Activated CD4-positive, alpha-beta T cell treated with anti-CD3 and anti-CD28 coated beads, Interleukin-2, Interleukin-6, amounts not matched to agents 100 ng/mL and 50 ng/mL, durations not matched to agents 16 hours and 8 hours (primary cell): ENCODE data around the gene MMP14.
"Not testable (repeated sequence)": the region's sequence is repeated elsewhere in the genome, so short reads cannot be mapped to it uniquely, and the experiment has no call there.

Experiments
- DNase-seq: peaks from one replicate; pipeline ENCODE4 v3.0.0-alpha.2; 2020

Gene MMP14

GRCh38 chr14:22814941-22815713 is 21.3 kb upstream of the MMP14 start, which contains the start of gene SLC7A7:
Gene SLC7A7 (minus strand): TSS chr14:22815435. CDS start chr14:22813398, 2,037 bp downstream.
- DNase-seq: no peak

DNA sequence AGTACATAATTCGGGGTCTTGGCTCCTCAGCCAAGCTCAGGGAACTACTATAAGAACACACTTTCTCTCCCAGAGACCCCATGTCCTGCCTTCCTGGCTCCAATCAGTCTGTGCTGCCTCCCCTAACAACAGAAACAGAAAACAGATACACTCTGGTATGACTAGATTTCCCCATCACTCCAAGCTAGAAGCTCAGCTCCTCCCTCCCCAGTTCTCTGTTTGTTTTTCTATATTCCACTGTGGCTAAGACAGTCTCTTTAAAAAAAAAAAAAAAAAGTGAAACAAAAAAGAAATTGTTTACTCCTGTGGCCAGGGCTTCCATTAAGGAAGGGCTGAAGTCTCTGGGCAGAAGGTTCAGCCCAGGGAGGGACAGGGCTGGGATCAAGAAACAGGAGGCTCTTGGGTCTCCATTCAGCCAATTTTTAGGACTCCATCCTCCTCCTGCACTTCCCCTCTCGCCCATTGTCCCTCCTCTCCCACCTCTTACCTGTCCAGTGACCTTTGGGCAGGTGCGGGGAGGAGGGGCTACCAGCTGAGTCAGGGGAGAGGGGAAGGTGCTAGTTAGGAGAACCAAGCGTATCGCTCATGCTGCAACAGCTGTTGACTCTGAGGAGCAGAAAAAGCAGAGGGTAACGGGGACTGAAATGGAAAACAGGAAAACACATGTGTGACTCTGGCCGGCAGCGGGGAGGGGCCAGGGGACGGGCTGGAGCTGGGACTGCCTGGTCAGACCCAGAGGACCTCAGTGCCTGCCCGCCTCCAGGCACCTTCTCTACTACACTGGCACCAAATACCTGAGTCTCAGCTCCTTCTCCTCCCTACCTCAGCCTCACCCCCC is 17.0 kb upstream of the MMP14 start:
- DNase-seq: peak; percentile 16

DNA sequence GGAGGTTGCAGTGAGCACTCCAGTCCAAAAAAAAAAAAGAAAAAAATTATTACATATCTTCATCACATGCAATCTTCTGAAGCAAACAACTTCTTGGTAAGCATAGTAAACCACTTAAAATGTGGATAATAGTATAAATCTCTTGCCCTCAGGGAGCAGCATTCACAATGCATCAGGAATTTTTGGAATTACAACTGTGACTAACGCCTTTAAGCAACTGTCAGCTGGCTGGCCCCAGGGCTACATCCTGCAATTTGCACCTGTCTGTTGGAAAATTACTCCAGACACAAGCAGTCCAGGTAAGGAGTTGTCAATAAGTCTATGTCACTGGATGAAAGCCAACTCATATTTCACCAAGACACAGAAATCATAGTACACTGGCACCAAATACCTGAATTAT is 15.7 kb upstream of the MMP14 start:
- no peak for DNase-seq

GRCh38 chr14:22821193-22822015 is 15.0 kb upstream of the MMP14 start:
- no peak for DNase-seq

GRCh38 chr14:22822016-22822570 is 14.3 kb upstream of the MMP14 start:
- DNase-seq: no peak

DNA sequence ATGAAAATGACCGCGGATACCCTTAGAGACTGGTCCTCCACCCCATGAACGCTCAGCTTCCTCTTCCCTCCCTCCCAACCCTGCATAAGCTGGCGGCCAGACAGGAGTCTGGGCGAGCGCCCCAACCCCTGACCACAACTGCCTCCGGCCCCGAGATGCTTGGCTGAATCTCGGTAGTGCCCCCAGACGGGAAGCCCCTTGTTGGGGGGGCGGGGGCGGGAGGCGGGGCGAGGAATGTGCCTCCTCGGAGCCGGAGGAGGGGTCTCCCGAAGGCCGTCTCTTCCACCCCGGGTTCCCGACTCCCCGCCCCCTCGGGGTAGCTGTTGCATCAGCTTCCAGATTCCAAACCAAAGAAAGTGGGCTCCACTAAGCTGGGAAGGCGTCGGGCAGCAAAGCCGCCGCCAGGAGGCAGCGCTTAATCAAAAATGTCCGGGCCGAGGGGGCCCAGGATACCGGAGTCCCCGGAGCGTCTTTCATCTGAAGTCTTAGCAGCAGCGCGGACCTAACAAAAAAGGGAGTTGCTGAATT is 13.8 kb upstream of the MMP14 start:
- DNase-seq: peak; percentile 74

- no peak for DNase-seq
Observed at GRCh38 chr14:22824711-22825359, 11.6 kb upstream of the MMP14 start.

- DNase-seq: not testable (repeated sequence)
Observed at GRCh38 chr14:22829076-22829660, 7.2 kb upstream of the MMP14 start.

GRCh38 chr14:22829661-22830442 is 6.5 kb upstream of the MMP14 start, which contains the start of gene MRPL52:
Gene MRPL52 (plus strand): TSS chr14:22829887. CDS start chr14:22829913, 26 bp downstream.
- peak; percentile 95 for DNase-seq

DNA sequence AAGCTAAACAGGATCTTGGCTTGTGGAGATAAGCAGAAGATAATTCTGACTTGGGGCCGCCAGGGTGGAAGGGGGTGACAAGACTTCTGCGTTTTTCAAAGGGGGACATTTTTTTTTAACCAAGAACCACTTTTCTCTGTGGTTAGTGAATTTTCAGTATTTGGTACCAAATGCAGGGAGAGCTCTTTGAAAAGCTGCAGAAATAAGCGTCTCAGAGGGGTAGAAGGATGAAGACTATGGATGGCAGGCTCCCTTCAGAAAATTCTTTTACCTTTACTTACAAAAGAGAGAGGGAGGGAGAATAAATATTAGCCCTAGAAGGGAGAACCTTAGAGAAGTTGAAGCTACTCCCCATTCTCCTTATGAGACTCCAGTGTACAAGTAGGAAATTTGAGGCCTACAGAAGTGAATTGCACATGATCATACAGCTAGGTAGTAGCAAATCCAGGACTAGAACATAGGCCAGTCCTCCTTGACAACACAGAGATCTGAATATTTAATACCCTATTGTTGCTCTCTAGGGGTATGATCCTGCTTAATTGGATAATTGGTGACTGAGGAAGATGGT is 5.9 kb upstream of the MMP14 start:
- DNase-seq: no peak

- no peak for DNase-seq
Observed at GRCh38 chr14:22835505-22835904, 880 bp upstream of the MMP14 start.

DNA sequence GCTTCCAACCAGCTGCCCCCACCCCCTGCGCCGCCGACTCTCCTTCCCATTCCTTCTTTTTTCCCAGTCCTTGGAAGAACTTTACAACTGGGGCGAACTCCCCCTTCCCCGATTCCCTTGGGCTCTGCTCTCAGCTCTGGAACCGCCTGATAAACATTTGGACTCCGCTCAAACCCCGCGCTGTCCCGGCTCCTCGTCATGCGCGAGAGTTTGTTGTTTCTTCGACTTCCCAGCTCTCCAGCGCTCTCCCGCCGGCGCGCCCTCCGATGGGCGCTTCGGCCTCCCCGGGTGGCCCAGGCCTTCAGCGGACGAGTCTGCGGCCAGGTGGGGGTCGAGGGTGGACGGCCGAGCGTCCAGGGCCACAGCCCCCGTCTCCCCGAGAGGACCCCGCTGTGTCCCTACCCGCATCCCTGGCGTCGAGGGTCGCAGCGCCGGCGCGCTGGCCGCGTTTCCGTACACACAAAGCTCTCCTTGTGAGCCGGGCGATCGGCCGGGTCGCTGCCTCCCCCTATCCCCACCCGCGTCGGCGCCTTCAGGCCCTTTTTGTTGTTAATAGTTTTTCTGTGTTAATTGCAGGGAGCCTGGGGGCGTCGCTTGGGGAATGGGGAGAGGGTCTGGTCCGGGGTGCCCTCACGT is 847 bp downstream of the MMP14 start:
- DNase-seq: no peak

- no peak for DNase-seq
Observed at GRCh38 chr14:22837750-22838538, 1.6 kb downstream of the MMP14 start.

- DNase-seq: no peak
Observed at GRCh38 chr14:22838631-22839041, 2.3 kb downstream of the MMP14 start.

GRCh38 chr14:22839159-22839779 is 2.9 kb downstream of the MMP14 start:
- DNase-seq: no peak

DNA sequence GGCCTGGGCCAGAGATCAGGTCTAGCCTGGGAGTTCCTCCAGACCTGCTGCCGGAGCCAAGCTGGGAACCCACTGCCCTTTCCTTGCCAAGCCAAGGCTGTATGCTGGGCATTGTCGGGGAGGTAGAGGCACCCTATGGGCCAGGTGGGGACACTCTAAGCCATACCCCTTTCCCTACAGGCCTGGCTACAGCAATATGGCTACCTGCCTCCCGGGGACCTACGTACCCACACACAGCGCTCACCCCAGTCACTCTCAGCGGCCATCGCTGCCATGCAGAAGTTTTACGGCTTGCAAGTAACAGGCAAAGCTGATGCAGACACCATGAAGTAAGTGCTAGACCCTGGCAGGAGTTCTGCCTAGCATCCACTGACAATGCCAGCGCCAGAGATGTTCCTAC is 4.9 kb downstream of the MMP14 start:
- no peak for DNase-seq

GRCh38 chr14:22841769-22842168 is 5.4 kb downstream of the MMP14 start:
- no peak for DNase-seq
